ENCODE results near the gene LIMS1.

DNA sequence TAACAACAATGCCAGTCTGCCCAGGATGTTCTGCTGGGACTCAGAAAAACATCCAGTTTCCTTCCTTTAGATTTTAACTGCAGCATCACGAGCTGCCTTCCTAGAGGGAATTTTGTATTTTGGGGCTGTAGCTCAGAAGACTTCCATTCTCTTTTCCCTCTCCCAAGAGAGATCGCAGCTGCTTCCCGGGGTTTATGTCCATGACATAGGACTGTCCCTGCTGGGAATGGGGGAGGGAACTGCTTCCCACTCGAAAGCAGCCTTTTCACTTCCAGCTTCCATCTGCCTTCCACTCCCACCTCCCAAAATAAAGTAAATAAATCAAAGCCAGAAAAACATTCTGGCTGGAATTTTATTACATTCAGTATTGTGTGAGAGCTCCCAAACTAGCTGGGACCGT lies 52.4 kb downstream of the LIMS1 start:
- TF ChIP-seq CTCF (IDR thresholded peaks at IDR 0.05 in 4 of 5, conservative IDR thresholded peaks at IDR 0.05 in 1 of 5), result no peak
- TF ChIP-seq POLR2A (IDR thresholded peaks at IDR 0.05), result no peak

All from gastrocnemius medialis (tissue), 4 donors.